Bronchial epithelial cell (primary cell): ENCODE measurements around the gene NIT1. TPM values are rescaled to one million over a fixed set of nuclear protein-coding genes. Genes with fewer than 3 reads are reported as not detected.

Source experiments
- DNase-seq: peaks from one replicate; pipeline ENCODE4 v3.0.0-alpha.2; 2010; ENCODE audit warnings: low read depth
- FAIRE-seq: peaks from 2 replicates; lab custom pipeline; 2011; peaks lifted over from hg19 to GRCh38; lab: Jason Lieb, UNC
- H3K27me3 ChIP-seq: 2 replicates; pipeline ENCODE4 v1.5.1; 2011; ENCODE audit warnings: low read length; ENCODE audit not compliant: control insufficient read depth, insufficient read depth
- H3K36me3 ChIP-seq: 2 replicates; pipeline ENCODE4 v1.5.1; 2011; ENCODE audit warnings: low read length; ENCODE audit not compliant: control insufficient read depth, insufficient read depth
- H3K4me3 ChIP-seq: 2 replicates; pipeline ENCODE4 v1.5.1; 2011; ENCODE audit warnings: mild to moderate bottlenecking, low read depth, low read length, control low read depth
- CTCF ChIP-seq: IDR thresholded peaks from 2 replicates; pipeline ENCODE4 v1.5.1; 2011; ENCODE audit warnings: mild to moderate bottlenecking, moderate library complexity, low read length, control low read depth, inconsistent platforms; ENCODE audit not compliant: insufficient read depth, severe bottlenecking
- total RNA-seq: library from RNA; depleted of rRNA; stranded (reverse); fragments of >200 nt; gene quantifications from 2 replicates; pipeline ENCODE4 v1.2.1, GENCODE V29; 2014

NIT1 gene
- total RNA-seq, 1 donor from 2014 or later: 40.5 TPM

- TF ChIP-seq CTCF: no peak
- peak; percentile 64 for FAIRE-seq
- no peak for DNase-seq
- H3K27me3 ChIP-seq: no peaks in the 10 kb centered on the region
- H3K36me3 ChIP-seq: peaks cover 11% of the 10 kb centered on the region
- H3K4me3 ChIP-seq: no peak overlapping the region
Observed at GRCh38 chr1:161077426-161077825, 40.5 kb upstream of the NIT1 start.

GRCh38 chr1:161079436-161080110 lies 38.3 kb upstream of the NIT1 start:
- no peak for TF ChIP-seq CTCF
- no peak for DNase-seq
- peaks cover 4% of the 10 kb centered on the region for H3K36me3 ChIP-seq
- FAIRE-seq: no peak
- H3K27me3 ChIP-seq: no peaks in the 10 kb centered on the region
- H3K4me3 ChIP-seq: no peak overlapping the region

GRCh38 chr1:161080441-161081405 lies 37.2 kb upstream of the NIT1 start:
- TF ChIP-seq CTCF: no peak
- DNase-seq: peak; percentile 82
- Histone ChIP-seq H3K36me3 (peaks cover 4% of the 10 kb centered on the region), H3K4me3 (no peak overlapping the region), H3K27me3 (no peaks in the 10 kb centered on the region)
- peak; percentile 79 for FAIRE-seq

GRCh38 chr1:161081519-161081918 lies 36.4 kb upstream of the NIT1 start:
- Histone ChIP-seq H3K4me3 (no peak overlapping the region), H3K27me3 (no peaks in the 10 kb centered on the region), H3K36me3 (peaks cover 4% of the 10 kb centered on the region)
- FAIRE-seq (no peak), DNase-seq (no peak)
- TF ChIP-seq CTCF: no peak

GRCh38 chr1:161082483-161082882 lies 35.4 kb upstream of the NIT1 start:
- DNase-seq (peak; percentile 33), FAIRE-seq (no peak)
- no peak for TF ChIP-seq CTCF
- H3K27me3 ChIP-seq: no peaks in the 10 kb centered on the region
- no peak overlapping the region for H3K4me3 ChIP-seq
- H3K36me3 ChIP-seq: no peaks in the 10 kb centered on the region
